ENCODE results near the gene DLGAP1. TPM values are rescaled to one million over a fixed set of nuclear protein-coding genes. Genes with fewer than 3 reads are reported as not detected.

Gene DLGAP1
- total RNA-seq, 1 experiment from 2014 or later: 23.0 TPM

GRCh38 chr18:3597409-3598357, 857.4 kb downstream of the DLGAP1 start:
- H3K4me1 Mint-ChIP-seq: peaks cover 64% of the 10 kb centered on the region
- CTCF ChIA-PET: interaction anchor here (0.7 to 1.9 kb wide), 5 partner anchors 12 to 143 kb away, joined by 3 to 7 read pairs (median 4); no protein-coding TSS in a partner anchor
- POLR2A ChIA-PET: no interaction called here

GRCh38 chr18:3596637-3597384, 858.3 kb downstream of the DLGAP1 start:
- CTCF ChIA-PET: interaction anchor here (0.7 to 3.2 kb wide), 8 partner anchors 12 to 300 kb away, joined by 3 to 92 read pairs (median 4); no protein-coding TSS in a partner anchor
- POLR2A ChIA-PET: interaction anchor here (0.7 kb wide), 1 partner anchor 134 kb away, joined by 4 read pairs; no protein-coding TSS in a partner anchor
- H3K9me3 Mint-ChIP-seq: no peaks in the 10 kb centered on the region
- no peak for ATAC-seq
- TF ChIP-seq NFE2L1 (CRISPR knock-in tag; IDR thresholded peaks at IDR 0.05) (0 out of 2 replicates have a peak, but pooled peaks have one; percentile 19), ZNF416 (CRISPR knock-in tag; IDR thresholded peaks at IDR 0.05) (no peak)
- TF ChIP-seq, protein P1, sequence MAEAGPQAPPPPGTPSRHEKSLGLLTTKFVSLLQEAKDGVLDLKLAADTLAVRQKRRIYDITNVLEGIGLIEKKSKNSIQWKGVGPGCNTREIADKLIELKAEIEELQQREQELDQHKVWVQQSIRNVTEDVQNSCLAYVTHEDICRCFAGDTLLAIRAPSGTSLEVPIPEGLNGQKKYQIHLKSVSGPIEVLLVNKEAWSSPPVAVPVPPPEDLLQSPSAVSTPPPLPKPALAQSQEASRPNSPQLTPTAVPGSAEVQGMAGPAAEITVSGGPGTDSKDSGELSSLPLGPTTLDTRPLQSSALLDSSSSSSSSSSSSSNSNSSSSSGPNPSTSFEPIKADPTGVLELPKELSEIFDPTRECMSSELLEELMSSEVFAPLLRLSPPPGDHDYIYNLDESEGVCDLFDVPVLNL (CRISPR knock-in tag; IDR thresholded peaks at IDR 0.05; ENCODE audit: borderline replicate concordance, low read depth): no peak
- H3K36me3 Mint-ChIP-seq: no peaks in the 10 kb centered on the region; the same call in 1 of the 2 replicates
- no peak for DNase-seq (ENCODE audit: low spot score)
- peak overlapping the region; percentile 93 for H3K27ac Mint-ChIP-seq
- no peak overlapping the region for H3K4me3 Mint-ChIP-seq
- H3K27me3 Mint-ChIP-seq (ENCODE audit: low read depth): peaks cover 12% of the 10 kb centered on the region
- peaks cover 67% of the 10 kb centered on the region for H3K4me1 Mint-ChIP-seq

More at GRCh38 chr18:3597409-3598357, 857.4 kb downstream of the DLGAP1 start:
- H3K27ac Mint-ChIP-seq: peak overlapping the region; percentile 93
- peaks cover 5% of the 10 kb centered on the region for H3K27me3 Mint-ChIP-seq (ENCODE audit: low read depth)
- H3K4me3 Mint-ChIP-seq: no peak overlapping the region
- no peak for DNase-seq (ENCODE audit: low spot score)
- H3K9me3 Mint-ChIP-seq: no peaks in the 10 kb centered on the region
- ATAC-seq: no peak
- no peak for TF ChIP-seq NR2C2 (CRISPR knock-in tag; IDR thresholded peaks at IDR 0.05)
- no peak for TF ChIP-seq IRF1 (CRISPR knock-in tag; IDR thresholded peaks at IDR 0.05)
- TF ChIP-seq ZNF423 (CRISPR knock-in tag; IDR thresholded peaks at IDR 0.05): no peak
- no peaks in the 10 kb centered on the region; the same call in 1 of the 2 replicates for H3K36me3 Mint-ChIP-seq

GRCh38 chr18:3596324-3596636, 858.8 kb downstream of the DLGAP1 start:
- ChIA-PET POLR2A (interaction anchor here (0.7 kb wide), 1 partner anchor 134 kb away, joined by 4 read pairs; no protein-coding TSS in a partner anchor), CTCF (interaction anchor here (1.0 to 3.7 kb wide), 6 partner anchors 11 to 299 kb away, joined by 3 to 92 read pairs (median 4); no protein-coding TSS in a partner anchor)
- no peak for TF ChIP-seq SMAD4 (CRISPR knock-in tag; IDR thresholded peaks at IDR 0.05)
- TF ChIP-seq, protein P2, sequence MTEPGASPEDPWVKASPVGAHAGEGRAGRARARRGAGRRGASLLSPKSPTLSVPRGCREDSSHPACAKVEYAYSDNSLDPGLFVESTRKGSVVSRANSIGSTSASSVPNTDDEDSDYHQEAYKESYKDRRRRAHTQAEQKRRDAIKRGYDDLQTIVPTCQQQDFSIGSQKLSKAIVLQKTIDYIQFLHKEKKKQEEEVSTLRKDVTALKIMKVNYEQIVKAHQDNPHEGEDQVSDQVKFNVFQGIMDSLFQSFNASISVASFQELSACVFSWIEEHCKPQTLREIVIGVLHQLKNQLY (CRISPR knock-in tag; IDR thresholded peaks at IDR 0.05): no peak
- no peak for TF ChIP-seq ELF4 (CRISPR knock-in tag; IDR thresholded peaks at IDR 0.05; ENCODE audit: low read depth)
- TF ChIP-seq NFATC4 (CRISPR knock-in tag; IDR thresholded peaks at IDR 0.05): no peak
- TF ChIP-seq, protein P3, sequence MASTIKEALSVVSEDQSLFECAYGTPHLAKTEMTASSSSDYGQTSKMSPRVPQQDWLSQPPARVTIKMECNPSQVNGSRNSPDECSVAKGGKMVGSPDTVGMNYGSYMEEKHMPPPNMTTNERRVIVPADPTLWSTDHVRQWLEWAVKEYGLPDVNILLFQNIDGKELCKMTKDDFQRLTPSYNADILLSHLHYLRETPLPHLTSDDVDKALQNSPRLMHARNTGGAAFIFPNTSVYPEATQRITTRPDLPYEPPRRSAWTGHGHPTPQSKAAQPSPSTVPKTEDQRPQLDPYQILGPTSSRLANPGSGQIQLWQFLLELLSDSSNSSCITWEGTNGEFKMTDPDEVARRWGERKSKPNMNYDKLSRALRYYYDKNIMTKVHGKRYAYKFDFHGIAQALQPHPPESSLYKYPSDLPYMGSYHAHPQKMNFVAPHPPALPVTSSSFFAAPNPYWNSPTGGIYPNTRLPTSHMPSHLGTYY (CRISPR knock-in tag; IDR thresholded peaks at IDR 0.05): no peak
- TF ChIP-seq IRF2 (CRISPR knock-in tag; IDR thresholded peaks at IDR 0.05; ENCODE audit: borderline replicate concordance, low read depth): no peak
- TF ChIP-seq, protein P4, sequence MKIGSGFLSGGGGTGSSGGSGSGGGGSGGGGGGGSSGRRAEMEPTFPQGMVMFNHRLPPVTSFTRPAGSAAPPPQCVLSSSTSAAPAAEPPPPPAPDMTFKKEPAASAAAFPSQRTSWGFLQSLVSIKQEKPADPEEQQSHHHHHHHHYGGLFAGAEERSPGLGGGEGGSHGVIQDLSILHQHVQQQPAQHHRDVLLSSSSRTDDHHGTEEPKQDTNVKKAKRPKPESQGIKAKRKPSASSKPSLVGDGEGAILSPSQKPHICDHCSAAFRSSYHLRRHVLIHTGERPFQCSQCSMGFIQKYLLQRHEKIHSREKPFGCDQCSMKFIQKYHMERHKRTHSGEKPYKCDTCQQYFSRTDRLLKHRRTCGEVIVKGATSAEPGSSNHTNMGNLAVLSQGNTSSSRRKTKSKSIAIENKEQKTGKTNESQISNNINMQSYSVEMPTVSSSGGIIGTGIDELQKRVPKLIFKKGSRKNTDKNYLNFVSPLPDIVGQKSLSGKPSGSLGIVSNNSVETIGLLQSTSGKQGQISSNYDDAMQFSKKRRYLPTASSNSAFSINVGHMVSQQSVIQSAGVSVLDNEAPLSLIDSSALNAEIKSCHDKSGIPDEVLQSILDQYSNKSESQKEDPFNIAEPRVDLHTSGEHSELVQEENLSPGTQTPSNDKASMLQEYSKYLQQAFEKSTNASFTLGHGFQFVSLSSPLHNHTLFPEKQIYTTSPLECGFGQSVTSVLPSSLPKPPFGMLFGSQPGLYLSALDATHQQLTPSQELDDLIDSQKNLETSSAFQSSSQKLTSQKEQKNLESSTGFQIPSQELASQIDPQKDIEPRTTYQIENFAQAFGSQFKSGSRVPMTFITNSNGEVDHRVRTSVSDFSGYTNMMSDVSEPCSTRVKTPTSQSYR (CRISPR knock-in tag; IDR thresholded peaks at IDR 0.05): no peak
- TF ChIP-seq, protein P5, sequence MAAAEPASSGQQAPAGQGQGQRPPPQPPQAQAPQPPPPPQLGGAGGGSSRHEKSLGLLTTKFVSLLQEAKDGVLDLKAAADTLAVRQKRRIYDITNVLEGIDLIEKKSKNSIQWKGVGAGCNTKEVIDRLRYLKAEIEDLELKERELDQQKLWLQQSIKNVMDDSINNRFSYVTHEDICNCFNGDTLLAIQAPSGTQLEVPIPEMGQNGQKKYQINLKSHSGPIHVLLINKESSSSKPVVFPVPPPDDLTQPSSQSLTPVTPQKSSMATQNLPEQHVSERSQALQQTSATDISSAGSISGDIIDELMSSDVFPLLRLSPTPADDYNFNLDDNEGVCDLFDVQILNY (CRISPR knock-in tag; IDR thresholded peaks at IDR 0.05): no peak
- TF ChIP-seq NR1H2 (CRISPR knock-in tag; IDR thresholded peaks at IDR 0.05): no peak
- Mint-ChIP-seq H3K4me1 (peaks cover 70% of the 10 kb centered on the region), H3K27ac (peak overlapping the region; percentile 93), H3K36me3 (no peaks in the 10 kb centered on the region; the same call in none of the 2 replicates), H3K9me3 (no peaks in the 10 kb centered on the region), H3K27me3 (ENCODE audit: low read depth) (peaks cover 17% of the 10 kb centered on the region), H3K4me3 (no peak overlapping the region)
- ATAC-seq (no peak), DNase-seq (ENCODE audit: low spot score) (no peak)

Data from WTC11 (cell line).